ENCODE measurements around the gene ATP9A. TPM values are rescaled to one million over a fixed set of nuclear protein-coding genes. Genes with fewer than 3 reads are reported as not detected.

ATP9A gene
- total and polyA plus RNA-seq, 10 of the 15 experiments (the other 5 are each of a cell fraction or from before 2014, with no cell fraction given): 0.03 to 0.81 (median 0.14) TPM

DNA sequence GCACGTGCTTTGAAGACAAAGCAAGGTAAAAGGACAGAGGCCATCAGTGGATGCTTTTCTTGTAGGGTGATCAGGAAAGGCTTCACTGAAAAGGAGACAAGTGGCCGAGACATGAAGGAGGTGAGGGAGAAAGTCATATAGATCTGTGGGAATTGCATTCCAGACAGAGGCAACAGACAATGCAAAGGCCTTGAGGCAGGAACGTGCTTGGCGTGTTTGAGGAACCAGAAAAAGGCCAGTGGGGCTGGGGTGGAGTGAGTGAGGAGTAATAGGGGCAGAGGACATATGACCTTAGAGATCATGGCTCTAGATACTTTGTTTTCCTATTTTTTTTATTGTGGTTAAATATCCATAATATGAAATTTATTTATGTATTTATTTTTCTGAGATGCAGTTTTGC, 44.7 kb upstream of the ATP9A start (continued):
- TF ChIP-seq, protein P1, sequence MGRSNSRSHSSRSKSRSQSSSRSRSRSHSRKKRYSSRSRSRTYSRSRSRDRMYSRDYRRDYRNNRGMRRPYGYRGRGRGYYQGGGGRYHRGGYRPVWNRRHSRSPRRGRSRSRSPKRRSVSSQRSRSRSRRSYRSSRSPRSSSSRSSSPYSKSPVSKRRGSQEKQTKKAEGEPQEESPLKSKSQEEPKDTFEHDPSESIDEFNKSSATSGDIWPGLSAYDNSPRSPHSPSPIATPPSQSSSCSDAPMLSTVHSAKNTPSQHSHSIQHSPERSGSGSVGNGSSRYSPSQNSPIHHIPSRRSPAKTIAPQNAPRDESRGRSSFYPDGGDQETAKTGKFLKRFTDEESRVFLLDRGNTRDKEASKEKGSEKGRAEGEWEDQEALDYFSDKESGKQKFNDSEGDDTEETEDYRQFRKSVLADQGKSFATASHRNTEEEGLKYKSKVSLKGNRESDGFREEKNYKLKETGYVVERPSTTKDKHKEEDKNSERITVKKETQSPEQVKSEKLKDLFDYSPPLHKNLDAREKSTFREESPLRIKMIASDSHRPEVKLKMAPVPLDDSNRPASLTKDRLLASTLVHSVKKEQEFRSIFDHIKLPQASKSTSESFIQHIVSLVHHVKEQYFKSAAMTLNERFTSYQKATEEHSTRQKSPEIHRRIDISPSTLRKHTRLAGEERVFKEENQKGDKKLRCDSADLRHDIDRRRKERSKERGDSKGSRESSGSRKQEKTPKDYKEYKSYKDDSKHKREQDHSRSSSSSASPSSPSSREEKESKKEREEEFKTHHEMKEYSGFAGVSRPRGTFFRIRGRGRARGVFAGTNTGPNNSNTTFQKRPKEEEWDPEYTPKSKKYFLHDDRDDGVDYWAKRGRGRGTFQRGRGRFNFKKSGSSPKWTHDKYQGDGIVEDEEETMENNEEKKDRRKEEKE (IDR thresholded peaks at IDR 0.05): no peak
- TF ChIP-seq CREM (IDR thresholded peaks at IDR 0.05; ENCODE audit: low read depth): no peak

DNA sequence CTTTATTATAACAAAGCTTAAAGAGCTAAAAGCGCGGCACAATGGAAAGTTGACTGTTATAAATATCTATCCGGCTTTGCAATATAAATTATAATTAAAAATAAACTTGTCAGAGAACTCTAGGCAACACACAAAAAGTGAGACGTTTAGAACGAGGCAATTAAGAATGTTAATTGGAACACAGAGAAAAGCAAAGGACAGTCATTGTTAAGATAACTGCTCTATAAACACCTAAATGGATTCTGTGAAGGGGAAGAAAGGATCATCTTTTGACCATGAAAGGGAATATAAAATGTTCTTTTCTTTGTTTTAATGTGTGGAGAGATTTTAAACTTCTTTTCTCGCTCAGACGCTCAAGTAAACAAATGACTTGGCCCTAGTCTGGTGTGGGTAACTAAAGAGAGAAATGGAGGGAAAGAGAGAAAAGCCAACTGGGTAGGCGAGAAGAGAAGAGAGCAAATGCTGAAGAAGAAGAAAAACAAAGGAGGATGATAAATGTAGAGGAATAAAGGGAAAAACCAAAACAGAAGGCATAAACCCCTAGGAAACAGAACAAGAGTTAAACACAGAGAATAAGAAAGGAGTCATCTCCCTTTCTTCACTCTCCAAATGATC, 43.4 kb upstream of the ATP9A start:
- FAIRE-seq (no peak), ATAC-seq (no peak), DNase-seq (ENCODE audit: low read depth, low spot score) (no peak)
- no TSS peak for BruUV-seq (replicated peaks)
- Histone ChIP-seq H3K79me2 (ENCODE audit: control insufficient read depth, insufficient read depth, low read length) (no peaks in the 10 kb centered on the region), H3K9ac (ENCODE audit: control insufficient read depth, insufficient read depth, low read length) (no peak overlapping the region), H3K4me1 (ENCODE audit: control insufficient read depth, insufficient read depth, low read length) (no peaks in the 10 kb centered on the region), H3K27me3 (replicated peaks in 1 of 2; ENCODE audit: control insufficient read depth in 2 of 2, insufficient read depth in 2 of 2, low read length in 1 of 2) (no peaks in the 10 kb centered on the region; a peak in 1 of 4 replicates), H3K9me3 (replicated peaks; ENCODE audit: control insufficient read depth, insufficient read depth, low read length) (no peaks in the 10 kb centered on the region), H2AFZ (ENCODE audit: control insufficient read depth, low read depth, low read length) (no peak overlapping the region), H3K36me3 (ENCODE audit: control insufficient read depth in 2 of 2, insufficient read depth in 2 of 2, low read length in 1 of 2) (no peaks in the 10 kb centered on the region), H3K4me3 (no peak overlapping the region), H4K20me1 (ENCODE audit: control insufficient read depth, insufficient read depth) (no peaks in the 10 kb centered on the region), H3K27ac (ENCODE audit: control insufficient read depth, insufficient read depth) (no peak overlapping the region), H3K4me2 (ENCODE audit: control insufficient read depth, insufficient read depth) (no peak overlapping the region)
- RAD21 ChIA-PET (ENCODE audit: unreplicated experiment): no interaction called here
- CTCF ChIA-PET: no interaction called here
- TF ChIP-seq SMAD1 (IDR thresholded peaks at IDR 0.05; ENCODE audit: low read depth, partially characterized antibody) (no peak), PAX5 (IDR thresholded peaks at IDR 0.05; ENCODE audit: borderline replicate concordance, low read depth, low read length) (no peak), SMARCA5 (IDR thresholded peaks at IDR 0.05) (no peak), YY1 (IDR thresholded peaks at IDR 0.05; ENCODE audit: low read depth, low read length) (no peak), TCF12 (IDR thresholded peaks at IDR 0.05; ENCODE audit: low read depth, low read length) (no peak)
- TF ChIP-seq, protein P2, sequence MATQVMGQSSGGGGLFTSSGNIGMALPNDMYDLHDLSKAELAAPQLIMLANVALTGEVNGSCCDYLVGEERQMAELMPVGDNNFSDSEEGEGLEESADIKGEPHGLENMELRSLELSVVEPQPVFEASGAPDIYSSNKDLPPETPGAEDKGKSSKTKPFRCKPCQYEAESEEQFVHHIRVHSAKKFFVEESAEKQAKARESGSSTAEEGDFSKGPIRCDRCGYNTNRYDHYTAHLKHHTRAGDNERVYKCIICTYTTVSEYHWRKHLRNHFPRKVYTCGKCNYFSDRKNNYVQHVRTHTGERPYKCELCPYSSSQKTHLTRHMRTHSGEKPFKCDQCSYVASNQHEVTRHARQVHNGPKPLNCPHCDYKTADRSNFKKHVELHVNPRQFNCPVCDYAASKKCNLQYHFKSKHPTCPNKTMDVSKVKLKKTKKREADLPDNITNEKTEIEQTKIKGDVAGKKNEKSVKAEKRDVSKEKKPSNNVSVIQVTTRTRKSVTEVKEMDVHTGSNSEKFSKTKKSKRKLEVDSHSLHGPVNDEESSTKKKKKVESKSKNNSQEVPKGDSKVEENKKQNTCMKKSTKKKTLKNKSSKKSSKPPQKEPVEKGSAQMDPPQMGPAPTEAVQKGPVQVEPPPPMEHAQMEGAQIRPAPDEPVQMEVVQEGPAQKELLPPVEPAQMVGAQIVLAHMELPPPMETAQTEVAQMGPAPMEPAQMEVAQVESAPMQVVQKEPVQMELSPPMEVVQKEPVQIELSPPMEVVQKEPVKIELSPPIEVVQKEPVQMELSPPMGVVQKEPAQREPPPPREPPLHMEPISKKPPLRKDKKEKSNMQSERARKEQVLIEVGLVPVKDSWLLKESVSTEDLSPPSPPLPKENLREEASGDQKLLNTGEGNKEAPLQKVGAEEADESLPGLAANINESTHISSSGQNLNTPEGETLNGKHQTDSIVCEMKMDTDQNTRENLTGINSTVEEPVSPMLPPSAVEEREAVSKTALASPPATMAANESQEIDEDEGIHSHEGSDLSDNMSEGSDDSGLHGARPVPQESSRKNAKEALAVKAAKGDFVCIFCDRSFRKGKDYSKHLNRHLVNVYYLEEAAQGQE (IDR thresholded peaks at IDR 0.05; ENCODE audit: low read depth, low read length): no peak
- TF ChIP-seq, protein P3, sequence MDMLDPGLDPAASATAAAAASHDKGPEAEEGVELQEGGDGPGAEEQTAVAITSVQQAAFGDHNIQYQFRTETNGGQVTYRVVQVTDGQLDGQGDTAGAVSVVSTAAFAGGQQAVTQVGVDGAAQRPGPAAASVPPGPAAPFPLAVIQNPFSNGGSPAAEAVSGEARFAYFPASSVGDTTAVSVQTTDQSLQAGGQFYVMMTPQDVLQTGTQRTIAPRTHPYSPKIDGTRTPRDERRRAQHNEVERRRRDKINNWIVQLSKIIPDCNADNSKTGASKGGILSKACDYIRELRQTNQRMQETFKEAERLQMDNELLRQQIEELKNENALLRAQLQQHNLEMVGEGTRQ (IDR thresholded peaks at IDR 0.05; ENCODE audit: borderline replicate concordance, low read depth, low read length): no peak
- SMC1A ChIA-PET (ENCODE audit: uncharacterized antibody, unreplicated experiment): no interaction called here
- POLR2A ChIA-PET: no interaction called here
- in situ Hi-C loops (cut with MboI): no loop called here
- WGBS (ENCODE audit: insufficient coverage, insufficient replicate concordance, low lambda C conversion rate, missing lambda C conversion rate): 73% methylated on average over 8 of the region's 8 CpGs
- intact Hi-C loops (cut with micrococcal nuclease; ENCODE audit: unreplicated experiment): no loop called here

All from GM12878 (cell line).